ENCODE results near the gene CYP26B1.

The CYP26B1 gene

GRCh38 chr2:72139471-72139873 lies 8.2 kb downstream of the CYP26B1 start:
- Histone ChIP-seq H3K4me3 (ENCODE audit: low read length) (no peak overlapping the region), H3K9me2 (replicated peaks; ENCODE audit: insufficient read depth, low read length) (no peaks in the 10 kb centered on the region), H3K36me3 (replicated peaks; ENCODE audit: insufficient read depth, low read length) (no peaks in the 10 kb centered on the region), H3K27ac (ENCODE audit: low read length) (no peak overlapping the region), H4K20me1 (ENCODE audit: insufficient read depth, low read length) (no peaks in the 10 kb centered on the region), H3K9me3 (replicated peaks; ENCODE audit: insufficient read depth, low read length) (no peaks in the 10 kb centered on the region), H3K4me2 (ENCODE audit: low read depth, low read length) (no peak overlapping the region), H3K27me3 (replicated peaks; ENCODE audit: insufficient read depth, low read length) (no peaks in the 10 kb centered on the region), H2AFZ (ENCODE audit: low read length) (no peak overlapping the region), H3K9ac (ENCODE audit: low read length) (no peak overlapping the region), H3F3A (ENCODE audit: insufficient read depth, low read length) (no peaks in the 10 kb centered on the region), H3K79me2 (ENCODE audit: low read length) (no peaks in the 10 kb centered on the region), H3K4me1 (ENCODE audit: low read length) (no peaks in the 10 kb centered on the region)
- DNase-seq = no peak
- TF ChIP-seq CTCF (IDR thresholded peaks at IDR 0.05; ENCODE audit: low read length) (no peak), EZH2 (optimal IDR thresholded peaks at IDR 0.05; ENCODE audit: low read depth, low read length) (no peak), EZH2phosphoT487 (IDR thresholded peaks at IDR 0.05; ENCODE audit: low read length) (no peak)

GRCh38 chr2:72138921-72139381 lies 8.7 kb downstream of the CYP26B1 start:
- no peak overlapping the region for H3K4me3 ChIP-seq (ENCODE audit: low read length)
- no peaks in the 10 kb centered on the region for H3K36me3 ChIP-seq (replicated peaks; ENCODE audit: insufficient read depth, low read length)
- H3K4me1 ChIP-seq (ENCODE audit: low read length) = no peaks in the 10 kb centered on the region
- DNase-seq = no peak
- no peaks in the 10 kb centered on the region for H3K9me2 ChIP-seq (replicated peaks; ENCODE audit: insufficient read depth, low read length)
- H4K20me1 ChIP-seq (ENCODE audit: insufficient read depth, low read length) = no peaks in the 10 kb centered on the region
- H3K9me3 ChIP-seq (replicated peaks; ENCODE audit: insufficient read depth, low read length) = no peaks in the 10 kb centered on the region
- no peak overlapping the region for H2AFZ ChIP-seq (ENCODE audit: low read length)
- H3F3A ChIP-seq (ENCODE audit: insufficient read depth, low read length) = no peaks in the 10 kb centered on the region
- no peak overlapping the region for H3K27ac ChIP-seq (ENCODE audit: low read length)
- no peaks in the 10 kb centered on the region for H3K79me2 ChIP-seq (ENCODE audit: low read length)
- H3K9ac ChIP-seq (ENCODE audit: low read length) = no peak overlapping the region
- TF ChIP-seq EZH2 (optimal IDR thresholded peaks at IDR 0.05; ENCODE audit: low read depth, low read length) = no peak
- no peak for TF ChIP-seq CTCF (IDR thresholded peaks at IDR 0.05; ENCODE audit: low read length)
- no peak for TF ChIP-seq EZH2phosphoT487 (IDR thresholded peaks at IDR 0.05; ENCODE audit: low read length)
- no peaks in the 10 kb centered on the region for H3K27me3 ChIP-seq (replicated peaks; ENCODE audit: insufficient read depth, low read length)
- no peak overlapping the region for H3K4me2 ChIP-seq (ENCODE audit: low read depth, low read length)

GRCh38 chr2:72138011-72138881 lies 9.4 kb downstream of the CYP26B1 start:
- Histone ChIP-seq H3K4me1 (ENCODE audit: low read length) (no peaks in the 10 kb centered on the region), H2AFZ (ENCODE audit: low read length) (peak overlapping the region; percentile 59), H3K27me3 (replicated peaks; ENCODE audit: insufficient read depth, low read length) (no peaks in the 10 kb centered on the region), H3K79me2 (ENCODE audit: low read length) (no peaks in the 10 kb centered on the region), H3F3A (ENCODE audit: insufficient read depth, low read length) (no peaks in the 10 kb centered on the region), H3K4me3 (ENCODE audit: low read length) (peak overlapping the region; percentile 55; the same call in 1 of the 2 replicates), H3K9me3 (replicated peaks; ENCODE audit: insufficient read depth, low read length) (no peaks in the 10 kb centered on the region), H3K9ac (ENCODE audit: low read length) (no peak overlapping the region; the same call in 1 of the 2 replicates), H3K36me3 (replicated peaks; ENCODE audit: insufficient read depth, low read length) (no peaks in the 10 kb centered on the region), H3K27ac (ENCODE audit: low read length) (no peak overlapping the region), H3K4me2 (ENCODE audit: low read depth, low read length) (peak overlapping the region; percentile 53; the same call in 1 of the 2 replicates), H3K9me2 (replicated peaks; ENCODE audit: insufficient read depth, low read length) (no peaks in the 10 kb centered on the region), H4K20me1 (ENCODE audit: insufficient read depth, low read length) (no peaks in the 10 kb centered on the region)
- TF ChIP-seq CTCF (IDR thresholded peaks at IDR 0.05; ENCODE audit: low read length) (no peak), EZH2phosphoT487 (IDR thresholded peaks at IDR 0.05; ENCODE audit: low read length) (no peak), EZH2 (optimal IDR thresholded peaks at IDR 0.05; ENCODE audit: low read depth, low read length) (no peak)
- no peak for DNase-seq

Data from MM.1S (cell line).